Measurements from ENCODE around the gene EMC8.

DNA sequence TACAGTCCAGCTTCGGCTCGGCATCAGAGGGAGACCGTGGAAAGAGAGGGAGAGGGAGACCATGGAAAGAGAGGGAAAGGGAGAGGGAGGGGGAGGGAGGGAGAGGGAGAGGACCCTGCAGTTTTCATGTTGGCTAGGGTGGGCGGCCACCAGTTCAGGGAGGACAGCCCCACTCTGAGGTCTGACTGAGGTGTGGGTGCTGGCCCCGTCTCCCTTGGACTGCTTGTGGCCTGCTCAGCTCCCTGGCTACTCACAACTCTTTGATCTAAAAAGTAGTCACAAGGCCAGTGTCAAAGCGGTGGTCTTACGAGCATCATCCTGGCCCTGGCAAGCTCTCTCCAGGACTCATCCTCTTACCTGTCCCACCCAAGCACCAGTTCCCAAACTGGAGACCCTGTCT, 9.6 kb upstream of the EMC8 start:
- TF ChIP-seq, protein P1, sequence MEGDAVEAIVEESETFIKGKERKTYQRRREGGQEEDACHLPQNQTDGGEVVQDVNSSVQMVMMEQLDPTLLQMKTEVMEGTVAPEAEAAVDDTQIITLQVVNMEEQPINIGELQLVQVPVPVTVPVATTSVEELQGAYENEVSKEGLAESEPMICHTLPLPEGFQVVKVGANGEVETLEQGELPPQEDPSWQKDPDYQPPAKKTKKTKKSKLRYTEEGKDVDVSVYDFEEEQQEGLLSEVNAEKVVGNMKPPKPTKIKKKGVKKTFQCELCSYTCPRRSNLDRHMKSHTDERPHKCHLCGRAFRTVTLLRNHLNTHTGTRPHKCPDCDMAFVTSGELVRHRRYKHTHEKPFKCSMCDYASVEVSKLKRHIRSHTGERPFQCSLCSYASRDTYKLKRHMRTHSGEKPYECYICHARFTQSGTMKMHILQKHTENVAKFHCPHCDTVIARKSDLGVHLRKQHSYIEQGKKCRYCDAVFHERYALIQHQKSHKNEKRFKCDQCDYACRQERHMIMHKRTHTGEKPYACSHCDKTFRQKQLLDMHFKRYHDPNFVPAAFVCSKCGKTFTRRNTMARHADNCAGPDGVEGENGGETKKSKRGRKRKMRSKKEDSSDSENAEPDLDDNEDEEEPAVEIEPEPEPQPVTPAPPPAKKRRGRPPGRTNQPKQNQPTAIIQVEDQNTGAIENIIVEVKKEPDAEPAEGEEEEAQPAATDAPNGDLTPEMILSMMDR (IDR thresholded peaks at IDR 0.05), result no peak
- TF ChIP-seq POLR2A (IDR thresholded peaks at IDR 0.05), result no peak
